NCI-H2081 treated with DMSO at 0.1 percent for 48 hours (cell line): Measurements from ENCODE around the gene COL20A1.

Source experiments
- DNase-seq: peaks from one replicate; lab custom pipeline; 2025; lab: John Stamatoyannopoulos, UW

The COL20A1 gene

GRCh38 chr20:63309261-63310071, 16.5 kb downstream of the COL20A1 start:
- DNase-seq: no peak

- no peak for DNase-seq
Observed at GRCh38 chr20:63310265-63310991, 17.4 kb downstream of the COL20A1 start.

GRCh38 chr20:63311186-63311832, 18.3 kb downstream of the COL20A1 start:
- DNase-seq: no peak

- no peak for DNase-seq
Observed at GRCh38 chr20:63311833-63312243, 18.9 kb downstream of the COL20A1 start.

- DNase-seq: no peak
Observed at GRCh38 chr20:63312273-63312672, 19.3 kb downstream of the COL20A1 start.

- DNase-seq: no peak
Observed at GRCh38 chr20:63312690-63313348, 19.8 kb downstream of the COL20A1 start.

GRCh38 chr20:63313349-63314014, 20.5 kb downstream of the COL20A1 start:
- DNase-seq: no peak

GRCh38 chr20:63314015-63314471, 21.1 kb downstream of the COL20A1 start:
- DNase-seq: no peak

- no peak for DNase-seq
Observed at GRCh38 chr20:63314566-63315239, 21.7 kb downstream of the COL20A1 start.

- no peak for DNase-seq
Observed at GRCh38 chr20:63315240-63315689, 22.3 kb downstream of the COL20A1 start.

- no peak for DNase-seq
Observed at GRCh38 chr20:63315731-63316491, 22.9 kb downstream of the COL20A1 start.

- no peak for DNase-seq
Observed at GRCh38 chr20:63316502-63316921, 23.5 kb downstream of the COL20A1 start.

- DNase-seq: no peak
Observed at GRCh38 chr20:63317061-63317460, 24.1 kb downstream of the COL20A1 start.

GRCh38 chr20:63317601-63318291, 24.8 kb downstream of the COL20A1 start:
- DNase-seq: no peak

- no peak for DNase-seq
Observed at GRCh38 chr20:63318391-63319163, 25.6 kb downstream of the COL20A1 start.

GRCh38 chr20:63319164-63320040, 26.4 kb downstream of the COL20A1 start:
- DNase-seq: no peak

- no peak for DNase-seq
Observed at GRCh38 chr20:63320041-63320511, 27.1 kb downstream of the COL20A1 start.
